GM18951 (cell line): ENCODE data around the gene DNASE2.

Experiments
- POLR2A ChIP-seq: IDR thresholded peaks from 4 replicates; pipeline ENCODE4 v1.6.1; 2011; ENCODE audit warnings: mild to moderate bottlenecking; ENCODE audit not compliant: insufficient read length, insufficient read depth; ENCODE audit errors: extremely low read depth
- in situ Hi-C: fragments of 300-500 bp; cut with MboI; formaldehyde crosslinking; loops from one replicate; pipeline ENCODE4 v1.12.0; 2022; ENCODE audit warnings: low sequenced_read_pairs, mixed read lengths, inconsistent platforms; ENCODE audit not compliant: unreplicated experiment

Gene DNASE2

DNA sequence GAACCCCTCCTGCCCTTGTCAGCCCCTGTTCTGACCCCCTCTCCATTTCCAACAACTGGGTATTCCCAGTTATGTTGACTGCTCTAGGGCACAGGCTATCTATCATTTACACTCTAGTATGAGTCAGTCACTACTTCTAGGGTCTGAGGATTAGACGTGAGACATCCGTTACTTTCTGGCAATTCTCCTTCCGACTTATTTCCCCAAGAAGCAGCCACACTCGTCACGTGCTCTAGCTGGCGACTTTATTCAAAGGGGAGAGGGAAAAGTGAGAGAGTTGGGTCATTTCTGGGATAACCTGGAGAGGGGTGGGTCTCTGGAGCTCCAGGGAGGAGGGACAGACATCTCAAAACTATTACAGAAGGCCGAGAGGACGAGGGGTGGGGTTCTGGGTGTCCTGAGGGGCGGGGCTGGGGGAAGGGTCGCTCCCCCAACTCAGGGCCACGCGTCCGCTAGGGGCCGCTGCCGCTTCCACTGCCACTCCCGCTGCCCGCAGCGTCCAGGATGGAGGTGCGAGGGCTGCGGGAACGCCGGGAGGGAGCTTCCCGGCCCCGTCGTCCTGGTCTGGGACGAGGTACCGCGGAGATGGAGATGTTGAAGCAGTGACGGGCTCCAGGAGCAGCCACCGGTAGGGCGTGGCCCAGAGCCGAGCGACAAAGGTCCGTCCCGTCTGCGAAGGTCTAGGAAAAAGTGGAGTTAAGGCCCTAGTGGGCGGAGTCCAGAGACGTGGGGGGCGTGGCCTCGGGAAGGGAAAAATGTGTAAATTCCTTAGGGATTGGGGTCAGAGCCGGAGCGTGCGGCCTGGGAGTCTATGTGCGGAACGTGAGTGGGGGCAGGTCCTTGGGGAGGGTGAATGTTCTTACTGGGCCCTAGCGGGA is 55.8 kb downstream of the DNASE2 start:
- in situ Hi-C loops = no loop called here
- TF ChIP-seq POLR2A = no peak
